ENCODE measurements around the gene ZNF785. TPM values are rescaled to one million over a fixed set of nuclear protein-coding genes. Genes with fewer than 3 reads are reported as not detected.

The ZNF785 gene
- total and polyA plus RNA-seq, 2 donors from 2014 or later, result 6.3 to 18.5 TPM

DNA sequence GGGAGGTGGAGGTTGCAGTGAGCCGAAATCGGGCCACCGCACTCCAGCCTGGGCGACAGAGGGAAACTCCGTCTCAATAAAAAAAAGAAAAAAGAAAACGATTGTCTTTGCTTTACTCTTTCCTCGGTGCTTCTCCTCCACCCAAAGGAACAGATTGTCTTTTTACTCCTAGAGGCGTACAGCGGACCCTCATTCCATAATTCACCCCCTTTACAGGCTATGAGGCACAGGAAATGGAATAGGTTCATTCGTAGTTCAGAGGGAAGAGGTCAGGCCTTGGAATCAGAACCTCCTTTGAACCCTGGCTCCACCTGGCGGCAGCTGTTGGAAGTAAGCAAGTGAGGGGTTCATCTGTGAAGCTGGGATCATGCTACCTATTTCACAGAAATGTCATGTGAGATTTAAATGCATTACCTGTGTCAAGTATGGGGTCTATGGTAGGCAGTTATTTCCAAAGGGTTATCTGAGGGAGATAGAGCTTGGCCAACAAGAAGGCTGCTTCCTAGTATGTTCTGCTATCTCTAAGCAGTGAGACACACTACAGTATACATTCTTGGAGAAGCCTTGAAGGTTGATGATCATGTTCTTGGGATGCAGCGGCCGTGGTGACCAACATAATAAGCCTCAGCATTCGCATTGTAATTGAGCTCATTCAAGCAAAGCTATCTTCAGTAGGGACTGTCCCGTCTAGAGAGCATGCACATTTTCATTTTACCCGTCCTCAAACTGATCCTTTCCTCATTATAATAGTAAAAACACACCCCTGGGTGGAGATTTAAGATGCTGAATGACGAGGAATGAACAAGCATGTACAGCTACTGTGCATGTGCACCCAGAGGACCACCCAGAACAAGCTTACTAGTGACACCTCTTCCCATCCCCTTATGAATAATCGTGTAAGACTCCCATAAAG lies 43.4 kb upstream of the ZNF785 start:
- no peaks in the 10 kb centered on the region for H3K27me3 ChIP-seq (ENCODE audit: control insufficient read depth, insufficient read depth, low read length)
- intact Hi-C loops (cut with DNase I), result no loop called here
- no peaks in the 10 kb centered on the region for H3K4me1 ChIP-seq (ENCODE audit: control insufficient read depth in 2 of 3, insufficient read depth in 2 of 3, low read depth in 1 of 3, low read length in 3 of 3)
- TF ChIP-seq, protein P1, sequence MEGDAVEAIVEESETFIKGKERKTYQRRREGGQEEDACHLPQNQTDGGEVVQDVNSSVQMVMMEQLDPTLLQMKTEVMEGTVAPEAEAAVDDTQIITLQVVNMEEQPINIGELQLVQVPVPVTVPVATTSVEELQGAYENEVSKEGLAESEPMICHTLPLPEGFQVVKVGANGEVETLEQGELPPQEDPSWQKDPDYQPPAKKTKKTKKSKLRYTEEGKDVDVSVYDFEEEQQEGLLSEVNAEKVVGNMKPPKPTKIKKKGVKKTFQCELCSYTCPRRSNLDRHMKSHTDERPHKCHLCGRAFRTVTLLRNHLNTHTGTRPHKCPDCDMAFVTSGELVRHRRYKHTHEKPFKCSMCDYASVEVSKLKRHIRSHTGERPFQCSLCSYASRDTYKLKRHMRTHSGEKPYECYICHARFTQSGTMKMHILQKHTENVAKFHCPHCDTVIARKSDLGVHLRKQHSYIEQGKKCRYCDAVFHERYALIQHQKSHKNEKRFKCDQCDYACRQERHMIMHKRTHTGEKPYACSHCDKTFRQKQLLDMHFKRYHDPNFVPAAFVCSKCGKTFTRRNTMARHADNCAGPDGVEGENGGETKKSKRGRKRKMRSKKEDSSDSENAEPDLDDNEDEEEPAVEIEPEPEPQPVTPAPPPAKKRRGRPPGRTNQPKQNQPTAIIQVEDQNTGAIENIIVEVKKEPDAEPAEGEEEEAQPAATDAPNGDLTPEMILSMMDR (IDR thresholded peaks at IDR 0.05; ENCODE audit: borderline replicate concordance, extremely low read depth, insufficient read depth), result peak; percentile 90
- H3K27ac ChIP-seq (ENCODE audit: low read depth in 2 of 2, low read length in 2 of 2), result no peak overlapping the region
- FAIRE-seq (no peak), DNase-seq (peak; percentile 88 to 96 (median 89))
- peak overlapping the region; percentile 5 to 43 (median 27) for H3K4me3 ChIP-seq (ENCODE audit: low read length in 3 of 3)
- H3K36me3 ChIP-seq (ENCODE audit: control insufficient read depth in 2 of 3, insufficient read depth in 3 of 3, low read length in 3 of 3), result no peaks in the 10 kb centered on the region
- no peaks in the 10 kb centered on the region for H3K9me3 ChIP-seq (ENCODE audit: control insufficient read depth in 2 of 3, insufficient read depth in 1 of 3, low read length in 3 of 3)
- H3K9ac ChIP-seq (ENCODE audit: low read length in 3 of 3), result no peak overlapping the region

DNA sequence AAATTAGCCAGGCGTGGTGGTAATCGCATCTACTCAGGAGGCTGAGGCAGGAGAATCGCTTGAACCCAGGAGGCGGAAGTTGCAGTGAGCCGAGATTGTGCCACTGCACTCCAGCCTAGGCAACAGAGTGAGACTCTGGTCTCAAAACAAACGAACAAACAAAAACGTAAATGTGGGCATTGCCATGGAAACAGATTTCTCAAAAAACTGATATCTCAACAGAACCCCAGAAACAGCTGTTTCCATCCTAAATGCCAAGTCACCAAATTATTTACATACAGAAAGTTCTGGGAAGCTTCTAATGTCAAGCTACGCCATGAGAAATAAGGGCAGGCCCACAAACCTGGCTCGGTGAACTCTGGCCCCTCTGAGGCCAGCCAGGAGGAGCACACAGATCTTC lies 40.7 kb upstream of the ZNF785 start:
- intact Hi-C loops (cut with DNase I), result no loop called here
- Histone ChIP-seq H3K4me3 (ENCODE audit: low read length in 3 of 3) (no peak overlapping the region), H3K27me3 (ENCODE audit: control insufficient read depth, insufficient read depth, low read length) (no peaks in the 10 kb centered on the region), H3K9ac (ENCODE audit: low read length in 3 of 3) (no peak overlapping the region), H3K27ac (ENCODE audit: low read depth in 2 of 2, low read length in 2 of 2) (no peak overlapping the region), H3K36me3 (ENCODE audit: control insufficient read depth in 2 of 3, insufficient read depth in 3 of 3, low read length in 3 of 3) (no peaks in the 10 kb centered on the region), H3K4me1 (ENCODE audit: control insufficient read depth in 2 of 3, insufficient read depth in 2 of 3, low read depth in 1 of 3, low read length in 3 of 3) (peaks cover 0 to 8% (median 2%) of the 10 kb centered on the region in 3 donors), H3K9me3 (ENCODE audit: control insufficient read depth in 2 of 3, insufficient read depth in 1 of 3, low read length in 3 of 3) (no peaks in the 10 kb centered on the region)
- TF ChIP-seq, protein P1 (IDR thresholded peaks at IDR 0.05; ENCODE audit: borderline replicate concordance, extremely low read depth, insufficient read depth), result no peak
- DNase-seq (no peak), FAIRE-seq (no peak)

DNA sequence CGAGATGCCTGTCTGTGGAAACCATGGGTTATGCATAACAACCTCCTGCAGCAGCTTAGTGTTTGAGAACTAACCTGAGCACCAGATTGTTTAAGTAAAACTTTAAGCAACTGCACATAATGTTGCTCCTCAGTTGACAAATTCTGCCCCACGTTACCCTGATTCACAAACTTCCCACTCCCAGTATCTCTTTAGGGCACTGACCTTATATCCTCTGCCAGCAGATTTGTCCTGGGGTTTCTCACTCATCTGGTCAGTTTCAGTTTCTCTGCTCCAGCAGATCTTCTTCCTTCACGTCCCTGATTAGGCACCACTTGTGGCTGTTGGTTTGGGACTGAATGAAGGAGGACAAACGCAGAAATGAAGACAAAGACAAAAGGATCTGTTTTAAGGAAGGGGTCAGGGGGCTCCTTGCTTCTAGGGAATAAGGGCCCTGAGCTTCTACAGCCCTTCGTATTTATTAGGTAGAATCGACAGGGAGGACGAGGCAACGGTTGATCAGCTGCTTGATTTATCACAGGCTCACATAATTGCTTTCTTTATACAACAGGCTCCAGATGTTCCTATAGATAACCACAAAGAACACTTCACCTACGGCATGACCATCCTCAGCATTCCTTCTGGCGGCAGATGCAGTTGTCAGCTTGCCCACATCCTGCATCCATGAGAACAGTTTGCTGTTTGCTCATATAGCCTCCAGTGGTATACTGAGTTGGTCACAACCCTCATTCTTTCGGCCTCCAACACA lies 38.2 kb upstream of the ZNF785 start:
- no peaks in the 10 kb centered on the region for H3K27me3 ChIP-seq (ENCODE audit: control insufficient read depth, insufficient read depth, low read length)
- no peaks in the 10 kb centered on the region for H3K9me3 ChIP-seq (ENCODE audit: control insufficient read depth in 2 of 3, insufficient read depth in 1 of 3, low read length in 3 of 3)
- no peaks in the 10 kb centered on the region for H3K36me3 ChIP-seq (ENCODE audit: control insufficient read depth in 2 of 3, insufficient read depth in 3 of 3, low read length in 3 of 3)
- H3K27ac ChIP-seq (ENCODE audit: low read depth in 2 of 2, low read length in 2 of 2), result no peak overlapping the region
- no peak overlapping the region for H3K4me3 ChIP-seq (ENCODE audit: low read length in 3 of 3)
- DNase-seq (no peak), FAIRE-seq (no peak)
- intact Hi-C loops (cut with DNase I), result no loop called here
- H3K4me1 ChIP-seq (ENCODE audit: control insufficient read depth in 2 of 3, insufficient read depth in 2 of 3, low read depth in 1 of 3, low read length in 3 of 3), result peaks cover 8 to 14% (median 11%) of the 10 kb centered on the region in 3 donors
- TF ChIP-seq, protein P1 (IDR thresholded peaks at IDR 0.05; ENCODE audit: borderline replicate concordance, extremely low read depth, insufficient read depth), result no peak
- H3K9ac ChIP-seq (ENCODE audit: low read length in 3 of 3), result no peak overlapping the region
